OCI-LY7 (cell line): ENCODE data around the gene GPR42.

Experiments used
- CTCF ChIP-seq: fragments of 200-600 bp; sonication (generic); conservative IDR thresholded peaks from 2 replicates; pipeline ENCODE4 v1.5.1; 2014; ENCODE audit warnings: mild to moderate bottlenecking, antibody characterized with exemption, low read length, moderate library complexity, mixed read lengths
- EZH2phosphoT487 ChIP-seq: fragments of 200-600 bp; sonication (generic); IDR thresholded peaks from 2 replicates; pipeline ENCODE4 v1.6.1; 2018; ENCODE audit warnings: low read depth, borderline replicate concordance, mild to moderate bottlenecking, mixed run types, antibody characterized with exemption, low read length, moderate library complexity, mixed read lengths

- TF ChIP-seq CTCF: no peak
- no peak for TF ChIP-seq EZH2phosphoT487
These were observed 50.5 kb downstream of the GPR42 start for GRCh38 chr19:35421362-35421761.
